OCI-LY3 (cell line): ENCODE data around the gene IQSEC1.

Experiments used
- EZH2phosphoT487 ChIP-seq: fragments of 200-600 bp; shearing (Covaris generic); IDR thresholded peaks from 2 replicates; pipeline ENCODE4 v1.6.1; 2018; ENCODE audit warnings: antibody characterized with exemption, mixed run types, low read depth
- TF ChIP-seq, protein P1 (sequence below): fragments of 200-600, 300-600 bp; sonication (generic); IDR thresholded peaks from 2 replicates; pipeline ENCODE4 v1.5.1; 2014; ENCODE audit warnings: antibody characterized with exemption, low read length, low read depth

GRCh38 chr3:12897381-12898289 lies 175.6 kb downstream of the IQSEC1 start:
- TF ChIP-seq, protein P1, sequence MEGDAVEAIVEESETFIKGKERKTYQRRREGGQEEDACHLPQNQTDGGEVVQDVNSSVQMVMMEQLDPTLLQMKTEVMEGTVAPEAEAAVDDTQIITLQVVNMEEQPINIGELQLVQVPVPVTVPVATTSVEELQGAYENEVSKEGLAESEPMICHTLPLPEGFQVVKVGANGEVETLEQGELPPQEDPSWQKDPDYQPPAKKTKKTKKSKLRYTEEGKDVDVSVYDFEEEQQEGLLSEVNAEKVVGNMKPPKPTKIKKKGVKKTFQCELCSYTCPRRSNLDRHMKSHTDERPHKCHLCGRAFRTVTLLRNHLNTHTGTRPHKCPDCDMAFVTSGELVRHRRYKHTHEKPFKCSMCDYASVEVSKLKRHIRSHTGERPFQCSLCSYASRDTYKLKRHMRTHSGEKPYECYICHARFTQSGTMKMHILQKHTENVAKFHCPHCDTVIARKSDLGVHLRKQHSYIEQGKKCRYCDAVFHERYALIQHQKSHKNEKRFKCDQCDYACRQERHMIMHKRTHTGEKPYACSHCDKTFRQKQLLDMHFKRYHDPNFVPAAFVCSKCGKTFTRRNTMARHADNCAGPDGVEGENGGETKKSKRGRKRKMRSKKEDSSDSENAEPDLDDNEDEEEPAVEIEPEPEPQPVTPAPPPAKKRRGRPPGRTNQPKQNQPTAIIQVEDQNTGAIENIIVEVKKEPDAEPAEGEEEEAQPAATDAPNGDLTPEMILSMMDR, result no peak
- TF ChIP-seq EZH2phosphoT487, result no peak
